Progenitor cell of endocrine pancreas (in vitro differentiated cells): ENCODE measurements around the gene CORIN. TPM values are rescaled to one million over a fixed set of nuclear protein-coding genes. Genes with fewer than 3 reads are reported as not detected.

Experiments used
- DNase-seq: peaks from one replicate; pipeline ENCODE4 v3.0.0; 2021; ENCODE audit warnings: low spot score; ENCODE audit not compliant: unreplicated experiment
- H3K27ac Mint-ChIP-seq: 2 replicates; pipeline ENCODE4 v1.8.0; 2021; ENCODE audit warnings: mild to moderate bottlenecking, moderate library complexity, mixed read lengths
- H3K27me3 Mint-ChIP-seq: 2 replicates; pipeline ENCODE4 v1.8.0; 2021; ENCODE audit warnings: mixed read lengths
- H3K36me3 Mint-ChIP-seq: 2 replicates; pipeline ENCODE4 v1.8.0; 2022; ENCODE audit warnings: mixed read lengths; ENCODE audit not compliant: insufficient read depth
- H3K4me1 Mint-ChIP-seq: 2 replicates; pipeline ENCODE4 v1.8.0; 2021; ENCODE audit warnings: low read depth, mixed read lengths
- H3K4me3 Mint-ChIP-seq: 2 replicates; pipeline ENCODE4 v1.8.0; 2021; ENCODE audit warnings: low read depth, mild to moderate bottlenecking, moderate library complexity, mixed read lengths
- H3K9me3 Mint-ChIP-seq: 2 replicates; pipeline ENCODE4 v1.8.0; 2021; ENCODE audit warnings: low read depth, mixed read lengths
- total RNA-seq: library from RNA; stranded (reverse); gene quantifications from 2 replicates; pipeline ENCODE4 v1.2.1, GENCODE V29; 2021
- TF ChIP-seq, protein P1 (sequence below): fragments of 200-600 bp; sonication (generic); IDR thresholded peaks from one replicate; pipeline ENCODE4 v1.5.0; 2021; ENCODE audit warnings: antibody characterized with exemption, mild to moderate bottlenecking; ENCODE audit not compliant: unreplicated experiment

Gene CORIN
- total RNA-seq, 1 donor from 2014 or later, result 0.84 TPM

- no peaks in the 10 kb centered on the region for H3K27me3 Mint-ChIP-seq
- H3K27ac Mint-ChIP-seq, result no peak overlapping the region
- TF ChIP-seq, protein P1, sequence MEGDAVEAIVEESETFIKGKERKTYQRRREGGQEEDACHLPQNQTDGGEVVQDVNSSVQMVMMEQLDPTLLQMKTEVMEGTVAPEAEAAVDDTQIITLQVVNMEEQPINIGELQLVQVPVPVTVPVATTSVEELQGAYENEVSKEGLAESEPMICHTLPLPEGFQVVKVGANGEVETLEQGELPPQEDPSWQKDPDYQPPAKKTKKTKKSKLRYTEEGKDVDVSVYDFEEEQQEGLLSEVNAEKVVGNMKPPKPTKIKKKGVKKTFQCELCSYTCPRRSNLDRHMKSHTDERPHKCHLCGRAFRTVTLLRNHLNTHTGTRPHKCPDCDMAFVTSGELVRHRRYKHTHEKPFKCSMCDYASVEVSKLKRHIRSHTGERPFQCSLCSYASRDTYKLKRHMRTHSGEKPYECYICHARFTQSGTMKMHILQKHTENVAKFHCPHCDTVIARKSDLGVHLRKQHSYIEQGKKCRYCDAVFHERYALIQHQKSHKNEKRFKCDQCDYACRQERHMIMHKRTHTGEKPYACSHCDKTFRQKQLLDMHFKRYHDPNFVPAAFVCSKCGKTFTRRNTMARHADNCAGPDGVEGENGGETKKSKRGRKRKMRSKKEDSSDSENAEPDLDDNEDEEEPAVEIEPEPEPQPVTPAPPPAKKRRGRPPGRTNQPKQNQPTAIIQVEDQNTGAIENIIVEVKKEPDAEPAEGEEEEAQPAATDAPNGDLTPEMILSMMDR, result no peak
- no peak for DNase-seq
- peaks cover 2% of the 10 kb centered on the region for H3K4me1 Mint-ChIP-seq
- H3K36me3 Mint-ChIP-seq, result peaks cover 16% of the 10 kb centered on the region
- H3K4me3 Mint-ChIP-seq, result no peak overlapping the region
- no peaks in the 10 kb centered on the region for H3K9me3 Mint-ChIP-seq
These were observed 18.8 kb upstream of the CORIN start for GRCh38 chr4:47856713-47857112.

DNA sequence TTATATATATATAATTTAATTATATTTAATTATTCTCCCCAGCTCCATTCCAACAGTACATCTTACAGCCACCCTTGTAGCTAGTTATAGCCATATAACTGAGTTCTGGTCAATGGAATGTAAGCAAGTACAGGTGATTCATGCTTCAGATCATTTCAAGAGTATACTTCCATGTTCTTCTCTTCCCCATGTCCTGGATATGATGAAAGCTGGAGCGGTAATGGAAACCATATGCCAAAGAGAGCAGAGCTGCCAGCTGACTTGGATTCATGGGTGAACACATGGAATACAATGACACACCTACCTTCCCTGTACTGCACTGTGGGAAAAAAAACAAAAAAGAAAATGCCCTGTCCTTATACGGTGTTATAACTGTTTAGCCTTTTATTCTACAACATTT is 17.5 kb upstream of the CORIN start:
- no peaks in the 10 kb centered on the region for H3K9me3 Mint-ChIP-seq
- no peak overlapping the region for H3K27ac Mint-ChIP-seq
- H3K36me3 Mint-ChIP-seq, result peaks cover 17% of the 10 kb centered on the region
- TF ChIP-seq, protein P1, result no peak
- H3K4me1 Mint-ChIP-seq, result peaks cover 9% of the 10 kb centered on the region
- no peak overlapping the region for H3K4me3 Mint-ChIP-seq
- no peak for DNase-seq
- H3K27me3 Mint-ChIP-seq, result no peaks in the 10 kb centered on the region

GRCh38 chr4:47852136-47852535 is 14.3 kb upstream of the CORIN start:
- no peaks in the 10 kb centered on the region for H3K9me3 Mint-ChIP-seq
- no peak overlapping the region for H3K4me3 Mint-ChIP-seq
- H3K4me1 Mint-ChIP-seq, result peaks cover 10% of the 10 kb centered on the region
- TF ChIP-seq, protein P1, result no peak
- H3K27ac Mint-ChIP-seq, result no peak overlapping the region
- H3K27me3 Mint-ChIP-seq, result no peaks in the 10 kb centered on the region
- peaks cover 27% of the 10 kb centered on the region for H3K36me3 Mint-ChIP-seq
- no peak for DNase-seq

- Mint-ChIP-seq H3K27ac (no peak overlapping the region), H3K27me3 (no peaks in the 10 kb centered on the region), H3K9me3 (no peaks in the 10 kb centered on the region), H3K36me3 (peaks cover 33% of the 10 kb centered on the region), H3K4me3 (no peak overlapping the region), H3K4me1 (peaks cover 10% of the 10 kb centered on the region)
- no peak for DNase-seq
- TF ChIP-seq, protein P1, result no peak
These were observed 11.6 kb upstream of the CORIN start for GRCh38 chr4:47849466-47849865.

- no peaks in the 10 kb centered on the region for H3K27me3 Mint-ChIP-seq
- no peaks in the 10 kb centered on the region for H3K9me3 Mint-ChIP-seq
- no peak overlapping the region for H3K4me3 Mint-ChIP-seq
- no peak for DNase-seq
- H3K36me3 Mint-ChIP-seq, result peaks cover 37% of the 10 kb centered on the region
- TF ChIP-seq, protein P1, result no peak
- H3K4me1 Mint-ChIP-seq, result peaks cover 10% of the 10 kb centered on the region
- no peak overlapping the region for H3K27ac Mint-ChIP-seq
These were observed 10.2 kb upstream of the CORIN start for GRCh38 chr4:47848041-47848440.
